ENCODE results near the gene MACROH2A1.

The MACROH2A1 gene

GRCh38 chr5:135320718-135321484 is 78.1 kb downstream of the MACROH2A1 start:
- no peak for DNase-seq (ENCODE audit: extremely low read depth in 1 of 2, low read depth in 1 of 2)

DNA sequence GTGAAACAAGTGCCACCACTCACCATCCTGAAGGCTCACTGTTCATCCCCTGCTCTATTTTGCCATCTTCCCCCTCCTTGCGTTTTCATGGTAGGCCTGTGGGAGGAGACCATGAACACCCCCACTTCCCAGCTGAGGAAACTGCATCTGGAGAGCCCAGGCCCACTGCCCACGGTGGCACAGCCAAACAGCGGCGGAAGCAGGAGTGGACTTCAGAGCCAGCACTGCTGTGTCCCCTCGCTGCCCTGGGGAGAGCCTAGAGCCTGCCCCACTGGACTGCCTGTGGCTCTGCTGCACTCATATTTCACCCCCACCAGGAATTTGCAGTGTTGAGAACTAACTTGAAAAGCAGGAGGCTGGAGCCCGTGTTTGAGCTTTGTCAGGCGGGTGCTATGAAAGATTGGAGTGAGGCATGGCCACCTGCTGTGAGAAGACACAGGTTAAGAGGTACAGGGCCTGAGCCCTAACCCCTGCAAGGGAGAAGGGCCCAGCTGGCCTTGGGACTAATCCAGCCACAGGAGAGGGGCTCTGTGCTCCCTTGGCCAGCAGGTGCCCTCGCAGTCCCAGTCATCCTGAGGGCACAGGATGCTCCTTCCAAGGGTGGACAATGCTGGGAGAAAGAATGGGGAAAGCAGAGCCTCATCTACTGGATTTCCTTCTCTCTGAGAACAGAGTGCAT is 79.0 kb downstream of the MACROH2A1 start:
- no peak for DNase-seq (ENCODE audit: extremely low read depth in 1 of 2, low read depth in 1 of 2)

GRCh38 chr5:135319458-135319857 is 79.6 kb downstream of the MACROH2A1 start:
- DNase-seq (ENCODE audit: extremely low read depth in 1 of 2, low read depth in 1 of 2), result no peak

GRCh38 chr5:135318924-135319323 is 80.1 kb downstream of the MACROH2A1 start:
- DNase-seq (ENCODE audit: extremely low read depth in 1 of 2, low read depth in 1 of 2), result no peak

GRCh38 chr5:135318037-135318436 is 81.0 kb downstream of the MACROH2A1 start:
- DNase-seq (ENCODE audit: extremely low read depth in 1 of 2, low read depth in 1 of 2), result no peak

GRCh38 chr5:135317286-135317685 is 81.7 kb downstream of the MACROH2A1 start:
- DNase-seq (ENCODE audit: extremely low read depth in 1 of 2, low read depth in 1 of 2), result no peak

- no peak for DNase-seq (ENCODE audit: extremely low read depth in 1 of 2, low read depth in 1 of 2)
These were observed 83.6 kb downstream of the MACROH2A1 start for GRCh38 chr5:135315386-135315785.

GRCh38 chr5:135313946-135314345 is 85.1 kb downstream of the MACROH2A1 start:
- no peak for DNase-seq (ENCODE audit: extremely low read depth in 1 of 2, low read depth in 1 of 2)

- DNase-seq (ENCODE audit: extremely low read depth in 1 of 2, low read depth in 1 of 2), result no peak
These were observed 85.6 kb downstream of the MACROH2A1 start for GRCh38 chr5:135313405-135313804.

DNA sequence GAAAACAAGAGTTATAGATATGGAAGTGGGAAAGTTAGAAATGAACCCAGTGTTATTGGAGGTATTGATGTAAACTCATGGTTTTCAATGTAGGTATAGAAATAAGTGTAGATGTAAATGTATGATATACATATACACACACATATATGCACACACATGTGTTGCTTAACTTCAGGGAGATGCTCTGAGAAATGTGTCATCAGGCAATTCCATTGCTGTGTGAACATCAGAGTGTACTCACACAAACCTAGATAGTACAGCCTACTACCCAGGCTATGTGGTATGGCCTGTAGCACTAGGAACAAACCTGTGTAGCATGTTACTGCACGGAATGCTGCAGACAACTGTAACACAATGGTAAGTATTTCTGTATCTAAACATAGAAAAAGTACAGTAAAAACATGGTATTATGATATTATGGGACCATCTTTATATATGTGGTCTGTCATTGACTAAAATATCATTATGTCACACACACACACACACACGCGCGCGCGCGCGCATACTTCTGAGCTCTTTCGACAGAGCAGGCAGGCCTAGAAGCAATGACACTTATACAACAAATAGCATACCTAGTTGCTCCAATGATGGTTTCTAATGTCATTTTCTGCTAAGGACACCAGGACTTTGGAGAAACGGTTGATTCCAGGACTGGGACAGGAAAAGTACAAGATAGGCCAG is 86.6 kb downstream of the MACROH2A1 start:
- no peak for DNase-seq (ENCODE audit: extremely low read depth in 1 of 2, low read depth in 1 of 2)

DNA sequence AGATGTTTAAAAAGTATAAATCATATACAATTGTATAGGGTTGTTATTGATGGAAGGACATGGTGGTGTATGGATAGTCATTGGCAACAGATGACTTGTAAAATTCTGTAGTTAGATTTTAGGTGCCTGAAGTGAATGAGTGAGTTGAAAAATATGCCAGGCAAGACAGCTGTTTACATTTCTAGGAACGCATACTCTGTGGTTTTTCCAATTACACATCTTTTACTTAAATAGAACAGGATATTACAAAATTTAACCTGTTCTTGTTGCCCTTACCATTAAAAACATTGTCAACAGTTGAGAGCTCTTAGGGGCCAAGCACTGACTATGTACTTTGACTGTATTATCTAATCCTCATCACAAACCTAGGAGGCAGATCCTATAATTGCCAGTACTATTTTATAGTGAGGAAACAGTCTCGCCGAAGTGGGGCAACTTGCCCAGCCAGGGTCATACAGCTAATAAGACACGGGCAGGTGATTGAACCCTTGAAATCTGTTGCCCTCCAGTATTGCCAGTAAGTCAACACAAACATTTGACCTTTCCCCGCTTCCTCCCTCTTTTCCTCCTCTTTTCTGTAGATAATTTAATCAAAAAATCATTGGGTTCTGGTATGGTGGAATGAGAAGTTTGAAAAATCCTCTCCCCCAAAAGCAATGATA is 88.6 kb downstream of the MACROH2A1 start:
- no peak for DNase-seq (ENCODE audit: extremely low read depth in 1 of 2, low read depth in 1 of 2)

GRCh38 chr5:135309391-135310327 is 89.4 kb downstream of the MACROH2A1 start:
- DNase-seq (ENCODE audit: extremely low read depth in 1 of 2, low read depth in 1 of 2), result no peak

GRCh38 chr5:135308752-135309151 is 90.3 kb downstream of the MACROH2A1 start:
- no peak for DNase-seq (ENCODE audit: extremely low read depth in 1 of 2, low read depth in 1 of 2)

GRCh38 chr5:135308245-135308644 is 90.8 kb downstream of the MACROH2A1 start:
- DNase-seq (ENCODE audit: extremely low read depth in 1 of 2, low read depth in 1 of 2), result no peak

DNA sequence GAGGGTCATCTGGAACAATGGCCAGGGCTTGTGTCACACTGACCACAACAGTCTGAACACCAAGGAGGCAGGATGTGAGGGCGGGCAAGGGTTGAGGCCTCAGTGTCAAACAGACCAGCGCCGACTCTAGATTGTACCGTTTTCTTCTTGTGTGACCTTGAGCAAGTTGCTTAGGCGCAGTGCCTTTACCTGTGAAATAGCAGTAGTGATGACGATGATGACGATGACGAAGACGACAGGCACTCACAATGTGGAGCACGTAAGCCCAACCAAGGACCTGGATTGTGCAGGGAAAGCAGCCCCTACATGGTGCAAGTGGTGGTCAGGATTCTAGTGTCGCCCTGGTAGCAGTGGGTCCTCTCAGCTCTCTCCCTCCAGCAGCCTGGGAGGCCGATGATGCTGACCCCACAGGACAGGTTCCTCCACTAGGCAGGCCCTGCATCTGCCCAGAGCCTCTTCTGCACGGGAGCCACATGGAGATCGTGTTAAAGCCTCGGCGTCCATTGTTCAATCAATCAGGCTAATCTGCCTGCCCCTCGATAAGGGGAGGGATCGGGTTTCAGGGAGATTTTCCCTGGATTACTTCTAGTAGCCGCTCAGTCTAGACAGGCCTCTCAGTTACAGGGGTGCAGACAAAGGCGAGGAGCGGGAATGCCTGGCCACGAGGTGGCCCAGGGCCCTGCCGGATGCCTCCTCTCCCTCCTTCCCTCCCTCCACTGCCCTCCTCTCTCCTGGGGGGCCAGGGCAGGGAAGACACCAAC is 91.7 kb downstream of the MACROH2A1 start:
- no peak for DNase-seq (ENCODE audit: extremely low read depth in 1 of 2, low read depth in 1 of 2)

GRCh38 chr5:135306557-135306956 is 92.5 kb downstream of the MACROH2A1 start:
- no peak for DNase-seq (ENCODE audit: extremely low read depth in 1 of 2, low read depth in 1 of 2)

DNA sequence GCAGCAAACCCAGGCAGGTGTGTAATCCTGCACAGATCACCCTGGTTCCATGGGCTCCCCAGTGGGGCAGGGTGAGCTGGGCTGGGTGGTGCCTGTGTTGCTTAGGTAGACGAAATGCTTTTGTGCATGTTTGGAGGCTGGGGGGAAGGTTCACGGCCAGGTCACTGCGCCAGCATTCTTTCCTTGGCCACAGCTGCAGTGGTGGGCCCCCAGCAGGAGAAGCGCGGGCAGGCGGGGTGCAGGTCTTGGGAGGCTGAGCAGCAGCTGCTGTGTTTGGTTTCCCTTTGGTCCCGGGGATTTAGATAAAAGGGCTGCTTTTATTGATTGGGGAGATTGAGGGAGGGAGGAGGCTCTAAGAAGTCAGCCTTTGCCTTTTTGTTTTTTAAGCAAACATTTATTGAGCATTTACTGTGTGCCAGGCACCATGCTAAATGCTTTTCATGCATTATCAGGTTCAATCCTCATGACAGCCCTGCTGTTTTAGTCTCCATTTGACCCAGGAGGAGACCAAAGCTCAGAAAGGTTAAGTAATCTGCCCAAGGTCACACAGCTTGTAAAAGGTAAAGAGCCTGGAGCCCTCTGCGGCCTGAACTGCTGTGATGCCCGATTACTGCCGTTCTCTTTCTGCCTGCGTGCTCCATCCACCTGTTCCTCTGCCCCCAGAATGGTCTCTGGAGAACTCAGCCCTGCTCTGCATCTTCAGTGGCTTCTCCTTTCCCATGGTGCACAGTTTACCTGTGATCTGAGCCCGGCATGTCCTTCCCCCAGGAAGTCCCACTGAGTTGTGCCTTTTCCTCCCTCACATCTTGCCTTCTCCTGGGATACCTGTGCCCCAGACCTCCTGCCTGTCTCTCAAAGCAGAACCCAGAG is 94.4 kb downstream of the MACROH2A1 start:
- no peak for DNase-seq (ENCODE audit: extremely low read depth in 1 of 2, low read depth in 1 of 2)

- DNase-seq (ENCODE audit: extremely low read depth in 1 of 2, low read depth in 1 of 2), result no peak
These were observed 95.4 kb downstream of the MACROH2A1 start for GRCh38 chr5:135303582-135304173.

All from activated CD8-positive, alpha-beta memory T cell treated with anti-CD3 and anti-CD28 coated beads for 1 hour (primary cell).